ENCODE measurements around the gene C5.

GRCh38 chr9:120937127-120937526 lies 112.9 kb downstream of the C5 start:
- TF ChIP-seq CTCF (IDR thresholded peaks at IDR 0.05) = no peak
- TF ChIP-seq POLR2A (IDR thresholded peaks at IDR 0.05; ENCODE audit: low read depth) = no peak
